ENCODE measurements around the gene PLOD2.

Gene PLOD2

DNA sequence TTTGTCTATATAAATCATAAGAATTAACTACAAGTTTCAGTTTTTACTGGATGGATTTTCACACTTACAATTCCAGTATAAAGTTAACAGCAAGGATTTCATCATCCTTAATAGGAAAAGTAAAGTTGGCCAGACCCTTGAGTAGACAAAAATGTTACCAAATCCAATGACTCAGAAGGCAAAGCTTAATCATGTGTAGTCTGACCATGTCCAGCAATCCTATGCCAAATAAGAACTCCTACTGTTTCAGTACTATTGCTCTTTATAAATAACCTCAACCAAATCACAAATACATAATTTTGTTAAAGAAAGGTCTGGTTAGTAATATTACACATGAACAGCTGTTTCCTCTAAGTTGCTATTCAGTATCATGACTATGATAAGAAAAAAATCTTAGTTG lies 35.0 kb downstream of the PLOD2 start:
- Histone ChIP-seq H3K14ac (ENCODE audit: low read length) (no peak overlapping the region), H2BK120ac (ENCODE audit: insufficient read depth, low read length, poor library complexity) (no peak overlapping the region), H3K4ac (ENCODE audit: low read depth, low read length) (no peak overlapping the region), H3K36me3 (ENCODE audit: control insufficient read depth in 1 of 2, insufficient read depth in 2 of 2, low read length in 2 of 2) (peaks cover 0 to 3% of the 10 kb centered on the region in 2 experiments), H3K4me2 (ENCODE audit: low read length) (no peak overlapping the region), H2BK5ac (ENCODE audit: low read depth, low read length, poor library complexity) (no peak overlapping the region), H3K9ac (ENCODE audit: low read length) (no peak overlapping the region), H4K91ac (ENCODE audit: low read depth, low read length) (no peak overlapping the region), H2BK12ac (ENCODE audit: low read length) (no peak overlapping the region), H4K8ac (ENCODE audit: low read depth, low read length) (no peak overlapping the region), H3K27me3 (ENCODE audit: insufficient read depth, low read length) (no peaks in the 10 kb centered on the region), H4K12ac (ENCODE audit: low read depth, low read length) (no peak overlapping the region), H3K9me3 (ENCODE audit: insufficient read depth, low read depth, low read length) (no peaks in the 10 kb centered on the region), H3K4me1 (ENCODE audit: control insufficient read depth in 1 of 2, insufficient read depth in 2 of 2, low read length in 2 of 2) (no peaks in the 10 kb centered on the region), H3K18ac (ENCODE audit: low read length) (no peak overlapping the region), H2AFZ (ENCODE audit: insufficient read depth, low read length, poor library complexity) (no peak overlapping the region), H3K79me2 (ENCODE audit: control insufficient read depth, insufficient read depth, low read length, poor library complexity) (no peaks in the 10 kb centered on the region), H3K27ac (ENCODE audit: low read depth, low read length) (no peak overlapping the region), H2AK5ac (ENCODE audit: low read length) (no peak overlapping the region), H3K79me1 (ENCODE audit: low read length) (no peaks in the 10 kb centered on the region), H3K4me3 (ENCODE audit: low read depth, low read length) (no peak overlapping the region), H3K23ac (ENCODE audit: low read length) (no peak overlapping the region)
- DNase-seq = peak in 1 of 2 donors; percentile 49

DNA sequence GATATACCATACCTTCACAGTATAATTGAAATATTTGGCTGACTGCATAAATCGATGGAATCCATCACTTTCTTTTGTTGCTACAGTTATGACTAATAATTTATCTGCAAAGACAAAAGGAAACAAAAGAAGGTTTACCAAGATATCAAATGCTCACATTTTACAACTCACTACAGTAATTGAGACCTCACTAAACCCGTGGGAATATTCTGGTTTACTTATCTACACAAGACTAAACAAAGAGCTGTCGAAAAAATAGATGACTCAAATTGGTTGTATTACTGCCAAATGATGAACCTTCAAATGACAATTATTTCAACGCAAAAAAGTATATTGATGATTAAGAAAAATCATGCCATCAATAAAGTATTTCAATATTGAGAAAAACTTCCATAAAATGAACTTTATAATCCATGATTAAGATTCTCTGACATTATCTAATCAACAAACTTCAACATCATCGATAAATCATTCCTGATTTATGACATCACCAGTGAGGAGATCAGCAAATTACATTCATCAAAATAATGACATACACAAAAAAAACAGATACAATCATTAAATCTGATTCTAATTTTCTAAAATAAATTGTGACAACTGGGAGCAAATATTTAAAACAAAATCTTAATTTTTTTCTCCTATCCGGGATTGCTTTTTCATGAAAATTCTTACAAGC lies 36.7 kb downstream of the PLOD2 start:
- Histone ChIP-seq H4K12ac (ENCODE audit: low read depth, low read length) (no peak overlapping the region), H4K91ac (ENCODE audit: low read depth, low read length) (no peak overlapping the region), H3K4ac (ENCODE audit: low read depth, low read length) (no peak overlapping the region), H2BK5ac (ENCODE audit: low read depth, low read length, poor library complexity) (no peak overlapping the region), H2BK120ac (ENCODE audit: insufficient read depth, low read length, poor library complexity) (no peak overlapping the region), H3K4me2 (ENCODE audit: low read length) (no peak overlapping the region), H3K4me3 (ENCODE audit: low read depth, low read length) (no peak overlapping the region), H3K18ac (ENCODE audit: low read length) (no peak overlapping the region), H3K79me2 (ENCODE audit: control insufficient read depth, insufficient read depth, low read length, poor library complexity) (no peaks in the 10 kb centered on the region), H3K79me1 (ENCODE audit: low read length) (no peaks in the 10 kb centered on the region), H3K14ac (ENCODE audit: low read length) (no peak overlapping the region), H3K4me1 (ENCODE audit: control insufficient read depth in 1 of 2, insufficient read depth in 2 of 2, low read length in 2 of 2) (no peaks in the 10 kb centered on the region), H3K23ac (ENCODE audit: low read length) (no peak overlapping the region), H4K8ac (ENCODE audit: low read depth, low read length) (no peak overlapping the region), H3K27ac (ENCODE audit: low read depth, low read length) (no peak overlapping the region), H3K27me3 (ENCODE audit: insufficient read depth, low read length) (no peaks in the 10 kb centered on the region), H2AK5ac (ENCODE audit: low read length) (no peak overlapping the region), H3K9me3 (ENCODE audit: insufficient read depth, low read depth, low read length) (no peaks in the 10 kb centered on the region), H3K36me3 (ENCODE audit: control insufficient read depth in 1 of 2, insufficient read depth in 2 of 2, low read length in 2 of 2) (peaks cover 3% of the 10 kb centered on the region in 2 experiments), H2BK12ac (ENCODE audit: low read length) (no peak overlapping the region), H2AFZ (ENCODE audit: insufficient read depth, low read length, poor library complexity) (no peak overlapping the region), H3K9ac (ENCODE audit: low read length) (no peak overlapping the region)
- no CpG with 5 or more reads among the region's 6 CpGs for whole genome bisulfite sequencing (ENCODE audit: extremely low coverage, insufficient coverage, insufficient read length)
- DNase-seq = no peak

GRCh38 chr3:146117406-146118285 lies 43.3 kb downstream of the PLOD2 start:
- Histone ChIP-seq H3K79me1 (ENCODE audit: low read length) (no peaks in the 10 kb centered on the region), H3K27ac (ENCODE audit: low read depth, low read length) (no peak overlapping the region), H3K4me2 (ENCODE audit: low read length) (no peak overlapping the region), H3K9ac (ENCODE audit: low read length) (no peak overlapping the region), H4K91ac (ENCODE audit: low read depth, low read length) (no peak overlapping the region), H3K4me1 (ENCODE audit: control insufficient read depth in 1 of 2, insufficient read depth in 2 of 2, low read length in 2 of 2) (no peaks in the 10 kb centered on the region), H2AK5ac (ENCODE audit: low read length) (no peak overlapping the region), H3K23ac (ENCODE audit: low read length) (no peak overlapping the region), H3K79me2 (ENCODE audit: control insufficient read depth, insufficient read depth, low read length, poor library complexity) (no peaks in the 10 kb centered on the region), H2BK5ac (ENCODE audit: low read depth, low read length, poor library complexity) (no peak overlapping the region), H3K9me3 (ENCODE audit: insufficient read depth, low read depth, low read length) (peaks cover 2% of the 10 kb centered on the region), H3K36me3 (ENCODE audit: control insufficient read depth in 1 of 2, insufficient read depth in 2 of 2, low read length in 2 of 2) (peaks cover 3 to 9% of the 10 kb centered on the region in 2 experiments), H3K4ac (ENCODE audit: low read depth, low read length) (no peak overlapping the region), H2BK12ac (ENCODE audit: low read length) (no peak overlapping the region), H4K12ac (ENCODE audit: low read depth, low read length) (no peak overlapping the region), H3K27me3 (ENCODE audit: insufficient read depth, low read length) (no peaks in the 10 kb centered on the region), H3K14ac (ENCODE audit: low read length) (no peak overlapping the region), H3K4me3 (ENCODE audit: low read depth, low read length) (no peak overlapping the region), H2BK120ac (ENCODE audit: insufficient read depth, low read length, poor library complexity) (no peak overlapping the region), H3K18ac (ENCODE audit: low read length) (no peak overlapping the region), H2AFZ (ENCODE audit: insufficient read depth, low read length, poor library complexity) (no peak overlapping the region), H4K8ac (ENCODE audit: low read depth, low read length) (no peak overlapping the region)
- WGBS (ENCODE audit: extremely low coverage, insufficient coverage, insufficient read length) = no CpG with 5 or more reads among the region's 2 CpGs
- no peak for DNase-seq

GRCh38 chr3:146115619-146116018 lies 45.4 kb downstream of the PLOD2 start:
- peaks cover 1 to 5% of the 10 kb centered on the region in 2 experiments for H3K36me3 ChIP-seq (ENCODE audit: control insufficient read depth in 1 of 2, insufficient read depth in 2 of 2, low read length in 2 of 2)
- no peak overlapping the region for H2BK120ac ChIP-seq (ENCODE audit: insufficient read depth, low read length, poor library complexity)
- no peak overlapping the region for H3K18ac ChIP-seq (ENCODE audit: low read length)
- no peak overlapping the region for H4K8ac ChIP-seq (ENCODE audit: low read depth, low read length)
- no peaks in the 10 kb centered on the region for H3K27me3 ChIP-seq (ENCODE audit: insufficient read depth, low read length)
- H2BK5ac ChIP-seq (ENCODE audit: low read depth, low read length, poor library complexity) = no peak overlapping the region
- no peaks in the 10 kb centered on the region for H3K79me2 ChIP-seq (ENCODE audit: control insufficient read depth, insufficient read depth, low read length, poor library complexity)
- no peak overlapping the region for H3K23ac ChIP-seq (ENCODE audit: low read length)
- H4K12ac ChIP-seq (ENCODE audit: low read depth, low read length) = no peak overlapping the region
- no peak overlapping the region for H3K4me2 ChIP-seq (ENCODE audit: low read length)
- no CpG with 5 or more reads among the region's 1 CpG for WGBS (ENCODE audit: extremely low coverage, insufficient coverage, insufficient read length)
- H3K4me3 ChIP-seq (ENCODE audit: low read depth, low read length) = no peak overlapping the region
- no peak overlapping the region for H4K91ac ChIP-seq (ENCODE audit: low read depth, low read length)
- no peaks in the 10 kb centered on the region for H3K4me1 ChIP-seq (ENCODE audit: control insufficient read depth in 1 of 2, insufficient read depth in 2 of 2, low read length in 2 of 2)
- no peak overlapping the region for H3K14ac ChIP-seq (ENCODE audit: low read length)
- no peak overlapping the region for H2BK12ac ChIP-seq (ENCODE audit: low read length)
- H3K27ac ChIP-seq (ENCODE audit: low read depth, low read length) = no peak overlapping the region
- no peaks in the 10 kb centered on the region for H3K79me1 ChIP-seq (ENCODE audit: low read length)
- DNase-seq = no peak
- no peak overlapping the region for H2AK5ac ChIP-seq (ENCODE audit: low read length)
- H3K4ac ChIP-seq (ENCODE audit: low read depth, low read length) = no peak overlapping the region
- H3K9me3 ChIP-seq (ENCODE audit: insufficient read depth, low read depth, low read length) = peaks cover 2% of the 10 kb centered on the region
- H3K9ac ChIP-seq (ENCODE audit: low read length) = no peak overlapping the region
- no peak overlapping the region for H2AFZ ChIP-seq (ENCODE audit: insufficient read depth, low read length, poor library complexity)
